Left ventricle myocardium superior (tissue), 1 donor: ENCODE results near the gene LYG2. TPM values are rescaled to one million over a fixed set of nuclear protein-coding genes. Genes with fewer than 3 reads are reported as not detected.
A peak's percentile ranks its signal among the peaks of the same experiment; 100 is the strongest.
"Not testable (repeated sequence)": the region's sequence is repeated elsewhere in the genome, so short reads cannot be mapped to it uniquely, and the experiment has no call there.

Experiments
- ATAC-seq: fragments of 200-7000 bp; cut with Tn5 transposase; one replicate; pipeline ENCODE4 v1.9.1; 2020; ENCODE audit warnings: mild to moderate bottlenecking, moderate library complexity
- DNase-seq: peaks from one replicate; pipeline ENCODE4 v3.0.0-alpha.2; 2020
- intact Hi-C: fragments of 100-400 bp; cut with micrococcal nuclease; formaldehyde crosslinking; loops from one replicate; pipeline ENCODE4 v1.11.0; 2022
- long read RNA-seq: library from polyadenylated mRNA; unstranded; transcript quantifications from one replicate; pipeline ENCODE4 v2.0.0, GENCODE V29; 2021
- total RNA-seq: library from RNA; stranded (reverse); fragmentation: NEBNext Ultra II Directional; extraction: Animal tissue kit (Norgen Biotek cat#: 25700); gene quantifications from one replicate; pipeline ENCODE4 v1.2.1, GENCODE V29; 2021
- donor health status: DM: no; HTN: yes; CAD: no; lungs with severe emphysema.

The LYG2 gene, protein sequence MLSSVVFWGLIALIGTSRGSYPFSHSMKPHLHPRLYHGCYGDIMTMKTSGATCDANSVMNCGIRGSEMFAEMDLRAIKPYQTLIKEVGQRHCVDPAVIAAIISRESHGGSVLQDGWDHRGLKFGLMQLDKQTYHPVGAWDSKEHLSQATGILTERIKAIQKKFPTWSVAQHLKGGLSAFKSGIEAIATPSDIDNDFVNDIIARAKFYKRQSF
- total RNA-seq = not detected
- long read RNA-seq = 0 reads

GRCh38 chr2:99255491-99256318, at the start of gene LYG2:
Gene LYG2 (minus strand): TSS chr2:99255666. CDS start chr2:99254260, 1,406 bp downstream.
- DNase-seq (no peak), ATAC-seq (no peak)
- intact Hi-C loops = no loop called here

- ATAC-seq, intact Hi-C loops, DNase-seq: not testable (repeated sequence)
Measured at GRCh38 chr2:99301097-99301496, 45.6 kb upstream of the LYG2 start, which contains the start of gene LYG1. Gene LYG1 (minus strand): TSS chr2:99301197. CDS start chr2:99295670, 5,527 bp downstream.

- no peak for DNase-seq
Measured at GRCh38 chr2:99299580-99299979, 44.1 kb upstream of the LYG2 start.

GRCh38 chr2:99297994-99298393, 42.5 kb upstream of the LYG2 start:
- intact Hi-C loops = no loop called here
- ATAC-seq = no peak
- DNase-seq = no peak

More at GRCh38 chr2:99299580-99299979, 44.1 kb upstream of the LYG2 start:
- no peak for ATAC-seq
- intact Hi-C loops = no loop called here

DNA sequence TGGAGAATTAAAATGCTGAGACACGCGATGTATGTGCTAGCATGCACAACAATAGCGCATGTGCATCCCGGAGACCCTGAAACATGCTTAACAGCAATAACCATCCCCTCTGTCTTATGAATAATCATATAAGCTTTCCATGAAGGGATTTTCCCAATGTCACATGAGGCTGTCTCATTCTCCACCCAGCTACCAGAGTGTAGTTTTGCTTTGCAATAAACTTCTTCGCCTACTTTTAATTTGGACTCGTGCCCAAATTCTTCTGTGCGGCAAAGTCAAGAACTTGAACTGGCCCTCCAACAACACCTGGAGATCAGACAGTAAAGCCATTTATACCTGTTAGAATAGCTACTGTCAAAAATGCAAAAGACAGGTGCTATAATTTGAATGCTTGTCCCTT, 30.1 kb upstream of the LYG2 start:
- ATAC-seq = no peak
- DNase-seq = no peak
- intact Hi-C loops = no loop called here

- DNase-seq (no peak), ATAC-seq (no peak)
- intact Hi-C loops = no loop called here
Measured at GRCh38 chr2:99279969-99280695, 24.7 kb upstream of the LYG2 start.

DNA sequence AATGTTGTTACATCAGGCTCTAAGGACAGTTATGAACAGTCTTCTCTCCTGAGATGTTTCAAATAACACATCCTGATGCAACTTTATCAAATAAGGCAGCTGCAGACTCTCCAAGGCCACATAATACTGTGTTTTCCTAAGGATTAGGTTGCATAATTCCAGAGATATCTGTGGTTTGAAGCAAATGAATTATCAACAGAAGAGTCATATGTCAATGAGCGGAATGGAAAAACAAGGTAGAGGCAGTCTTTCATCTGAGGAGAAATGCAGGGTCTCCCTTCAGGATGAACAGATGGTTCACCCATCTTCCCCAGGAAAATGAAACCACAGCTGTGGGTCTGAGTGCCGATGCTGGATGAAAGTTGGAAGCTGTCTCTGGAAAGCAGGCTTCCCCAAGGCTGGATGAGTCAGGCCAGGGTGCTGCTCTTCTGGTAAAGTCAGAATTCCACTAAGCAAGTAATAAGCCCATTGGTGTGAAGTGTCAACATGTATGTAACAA, 23.4 kb upstream of the LYG2 start:
- DNase-seq (no peak), ATAC-seq (peak; percentile 15)
- intact Hi-C loops = no loop called here

GRCh38 chr2:99278195-99278765, 22.8 kb upstream of the LYG2 start:
- intact Hi-C loops, DNase-seq, ATAC-seq: not testable (repeated sequence)

GRCh38 chr2:99275882-99276281, 20.4 kb upstream of the LYG2 start:
- no peak for DNase-seq
- intact Hi-C loops = no loop called here
- ATAC-seq = no peak

GRCh38 chr2:99261242-99261641, 5.8 kb upstream of the LYG2 start:
- intact Hi-C loops = no loop called here
- DNase-seq (no peak), ATAC-seq (no peak)

GRCh38 chr2:99260184-99260583, 4.7 kb upstream of the LYG2 start:
- ATAC-seq (no peak), DNase-seq (no peak)
- intact Hi-C loops = no loop called here

- intact Hi-C loops = no loop called here
- no peak for DNase-seq
- no peak for ATAC-seq
Measured at GRCh38 chr2:99259465-99259864, 4.0 kb upstream of the LYG2 start.

DNA sequence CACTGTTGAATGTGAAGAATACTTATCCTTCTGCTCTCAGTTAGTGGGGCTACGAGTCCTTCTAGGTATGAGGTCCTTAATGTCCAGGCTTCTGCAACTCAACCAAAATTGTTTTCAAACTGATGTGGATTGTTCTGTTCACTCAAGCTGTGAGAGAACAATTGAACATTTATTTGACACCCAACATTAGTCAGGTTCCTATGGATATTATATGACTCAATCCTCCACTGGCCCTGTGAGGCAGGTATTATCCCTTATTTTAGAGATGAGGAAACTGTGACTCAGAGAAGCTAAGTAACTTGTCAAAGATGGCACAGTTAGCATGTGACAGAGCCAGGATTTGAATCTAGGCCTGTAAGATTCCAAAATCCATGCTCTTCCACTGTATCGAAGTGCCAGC, 1.2 kb upstream of the LYG2 start:
- intact Hi-C loops = no loop called here
- ATAC-seq = no peak

DNA sequence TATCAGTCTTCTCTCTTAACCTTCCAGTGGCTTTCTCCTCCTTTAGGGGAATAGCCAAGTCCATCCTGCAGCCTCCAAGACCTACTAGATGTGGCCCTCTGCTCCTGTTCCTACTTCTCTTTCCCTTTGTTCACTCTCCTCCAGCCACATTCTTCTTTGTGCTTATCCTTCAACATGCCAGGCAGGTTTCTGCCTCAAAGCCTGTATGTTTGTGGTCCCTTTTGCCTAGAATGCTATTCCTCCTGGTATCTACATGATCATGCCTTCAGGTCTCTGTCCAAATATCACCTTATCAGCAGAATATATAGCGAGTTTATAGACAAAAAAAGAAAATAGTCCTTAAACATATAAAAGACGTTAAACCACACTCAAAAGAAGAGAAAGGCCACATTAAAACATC, 5.5 kb downstream of the LYG2 start:
- no peak for ATAC-seq
- intact Hi-C loops = no loop called here

More for the DNA sequence above, 1.2 kb upstream of the LYG2 start:
- no peak for DNase-seq

DNA sequence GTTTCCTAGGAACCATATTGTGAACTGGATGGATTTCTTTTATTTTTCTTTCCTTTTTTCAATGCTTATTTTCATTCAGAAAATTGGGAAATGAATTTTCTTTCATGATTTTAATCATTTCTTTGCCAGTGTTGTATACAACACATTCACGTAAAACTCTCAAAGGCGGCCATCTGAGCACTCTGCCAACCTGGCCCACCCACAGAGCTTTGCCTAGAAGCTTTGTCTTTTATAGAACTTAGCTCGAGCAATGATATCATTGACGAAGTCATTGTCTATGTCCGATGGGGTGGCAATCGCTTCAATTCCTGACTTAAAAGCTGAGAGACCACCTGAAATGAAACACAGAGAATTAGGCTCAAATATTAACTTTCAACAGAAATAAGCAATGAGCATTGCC, 13.3 kb downstream of the LYG2 start:
- no peak for DNase-seq
- intact Hi-C loops = no loop called here
- ATAC-seq = no peak

More for the DNA sequence above, 5.5 kb downstream of the LYG2 start:
- DNase-seq = no peak

GRCh38 chr2:99240431-99240830, 15.0 kb downstream of the LYG2 start:
- intact Hi-C loops = no loop called here

DNA sequence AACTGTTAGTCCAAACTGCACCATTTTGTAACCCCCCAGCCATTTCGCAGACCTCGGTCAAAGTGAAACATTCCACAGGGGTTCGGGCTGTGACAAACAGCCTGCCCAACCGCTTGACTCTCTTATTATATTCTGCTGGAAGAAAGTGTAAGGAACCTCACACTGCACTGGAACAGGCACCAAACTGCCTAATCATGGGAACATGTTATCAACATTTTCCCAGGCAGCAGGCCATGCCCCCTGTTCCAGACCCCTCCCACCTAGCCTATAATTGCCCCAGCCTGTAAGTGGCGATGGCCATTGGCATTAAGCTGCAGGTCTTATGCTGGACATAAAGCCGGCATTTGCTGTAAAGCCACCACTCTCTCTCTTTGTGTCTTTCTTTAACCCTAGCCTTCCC, 16.9 kb downstream of the LYG2 start:
- intact Hi-C loops = no loop called here
- DNase-seq (peak; percentile 32), ATAC-seq (peak; percentile 96)

More at GRCh38 chr2:99240431-99240830, 15.0 kb downstream of the LYG2 start:
- DNase-seq (no peak), ATAC-seq (no peak)

GRCh38 chr2:99233177-99233576, 22.3 kb downstream of the LYG2 start:
- intact Hi-C loops, ATAC-seq, DNase-seq: not testable (repeated sequence)

GRCh38 chr2:99217929-99218501, 37.5 kb downstream of the LYG2 start:
- intact Hi-C loops = no loop called here
- no peak for ATAC-seq

More at GRCh38 chr2:99217929-99218501, 37.5 kb downstream of the LYG2 start:
- DNase-seq = no peak
